Caco-2 (cell line): ENCODE results near the gene ZCCHC13. TPM values are rescaled to one million over a fixed set of nuclear protein-coding genes. Genes with fewer than 3 reads are reported as not detected.

Experiments
- BruUV-seq: library from RNA; stranded (reverse); fragments of 400-500 nt; replicated peaks from 2 replicates; lab custom pipeline; 2021; lab: Mats Ljungman, UMichigan
- CTCF ChIA-PET: fragments of 300-600 bp; sonication (Branson Sonifier 250); formaldehyde crosslinking; loops from one replicate; lab custom pipeline; 2022; ENCODE audit warnings: antibody characterized with exemption; lab: Charles Lee
- POLR2A ChIA-PET: fragments of 300-600 bp; sonication (Branson Sonifier 250); formaldehyde crosslinking; loops from one replicate; lab custom pipeline; 2022; ENCODE audit warnings: antibody characterized with exemption; lab: Charles Lee
- DNase-seq, 2 experiments: peaks; one replicate each; pipeline versions ENCODE4 v3.0.0 to v3.0.0-alpha.2; 2020 to 2022
- H3K27me3 ChIP-seq: replicated peaks from 2 replicates; pipeline ENCODE4 v1.6.0; 2011; ENCODE audit warnings: low read length; ENCODE audit not compliant: control insufficient read depth, insufficient read depth
- H3K36me3 ChIP-seq: 2 replicates; pipeline ENCODE4 v1.5.1; 2011; ENCODE audit warnings: low read length; ENCODE audit not compliant: control insufficient read depth, insufficient read depth
- H3K4me1 ChIP-seq: fragments of 250-450 bp; sonication (Bioruptor Pico); 2 replicates; pipeline ENCODE4 v1.5.1; 2020; ENCODE audit warnings: mild to moderate bottlenecking
- H3K4me3 ChIP-seq: 2 replicates; pipeline ENCODE4 v1.5.1; 2011; ENCODE audit warnings: low read depth, mild to moderate bottlenecking, control low read depth, low read length
- H3K9me3 ChIP-seq: fragments of 250-450 bp; sonication (Bioruptor Pico); 2 replicates; pipeline ENCODE4 v1.5.1; 2020; ENCODE audit warnings: mild to moderate bottlenecking, moderate library complexity
- H3K27ac Mint-ChIP-seq: one replicate; pipeline ENCODE4 v1.8.0; 2022; ENCODE audit warnings: mixed read lengths; ENCODE audit not compliant: unreplicated experiment
- H3K27me3 Mint-ChIP-seq: one replicate; pipeline ENCODE4 v1.8.0; 2022; ENCODE audit warnings: mixed read lengths; ENCODE audit not compliant: insufficient read depth, unreplicated experiment
- H3K36me3 Mint-ChIP-seq: one replicate; pipeline ENCODE4 v1.8.0; 2022; ENCODE audit warnings: mild to moderate bottlenecking, mixed read lengths; ENCODE audit not compliant: insufficient read depth, unreplicated experiment
- H3K4me1 Mint-ChIP-seq: one replicate; pipeline ENCODE4 v1.8.0; 2022; ENCODE audit warnings: low read depth, mixed read lengths; ENCODE audit not compliant: unreplicated experiment
- H3K4me3 Mint-ChIP-seq: one replicate; pipeline ENCODE4 v1.8.0; 2022; ENCODE audit warnings: mild to moderate bottlenecking, moderate library complexity, mixed read lengths; ENCODE audit not compliant: unreplicated experiment
- H3K9me3 Mint-ChIP-seq: one replicate; pipeline ENCODE4 v1.8.0; 2022; ENCODE audit warnings: mixed read lengths; ENCODE audit not compliant: unreplicated experiment
- CTCF ChIP-seq, 2 experiments: fragments of 200-600 bp in 1 of 2; IDR thresholded peaks; 1 replicate in 1 of 2; 2 replicates in 1 of 2; pipeline versions ENCODE4 v1.5.1 to v1.8.0; 2011 to 2022; ENCODE audit warnings: antibody characterized with exemption in 1 of 2, control low read depth in 1 of 2, inconsistent platforms in 1 of 2, low read depth in 1 of 2, low read length in 1 of 2, mild to moderate bottlenecking in 1 of 2, moderate library complexity in 1 of 2; ENCODE audit not compliant: insufficient read depth in 1 of 2, severe bottlenecking in 1 of 2, unreplicated experiment in 1 of 2
- intact Hi-C: fragments of 100-400 bp; cut with micrococcal nuclease; formaldehyde crosslinking; loops from one replicate; pipeline ENCODE4 v1.10.0; 2022; ENCODE audit not compliant: unreplicated experiment
- total RNA-seq: library from RNA; stranded (reverse); gene quantifications from 2 replicates; pipeline ENCODE4 v1.2.3, GENCODE V29; 2022

ZCCHC13 gene
- total RNA-seq, 1 experiment from 2014 or later: not detected

- Histone ChIP-seq H3K27me3 (no peaks in the 10 kb centered on the region), H3K9me3 (no peaks in the 10 kb centered on the region), H3K36me3 (no peaks in the 10 kb centered on the region; the same call in none of the 2 replicates), H3K4me3 (no peak overlapping the region), H3K4me1 (no peaks in the 10 kb centered on the region)
- BruUV-seq: no TSS peak
- Mint-ChIP-seq H3K4me3 (no peak overlapping the region), H3K27ac (no peak overlapping the region), H3K27me3 (no peaks in the 10 kb centered on the region), H3K36me3 (peaks cover 41% of the 10 kb centered on the region), H3K9me3 (no peaks in the 10 kb centered on the region), H3K4me1 (no peaks in the 10 kb centered on the region)
- CTCF ChIA-PET: no interaction called here
- no peak for TF ChIP-seq CTCF (IDR thresholded peaks at IDR 0.05; ENCODE audit: insufficient read depth in 1 of 2, low read depth in 1 of 2, low read length in 1 of 2, severe bottlenecking in 1 of 2, unreplicated experiment in 1 of 2)
- POLR2A ChIA-PET: no interaction called here
- no peak for DNase-seq
- intact Hi-C loops: no loop called here
Observed at GRCh38 chrX:74280759-74281158, 23.2 kb upstream of the ZCCHC13 start.

GRCh38 chrX:74284391-74284952 lies 19.5 kb upstream of the ZCCHC13 start:
- Mint-ChIP-seq H3K4me1 (no peaks in the 10 kb centered on the region), H3K36me3 (peaks cover 20% of the 10 kb centered on the region), H3K9me3 (no peaks in the 10 kb centered on the region), H3K4me3 (no peak overlapping the region), H3K27me3 (no peaks in the 10 kb centered on the region), H3K27ac (no peak overlapping the region)
- ChIA-PET POLR2A (no interaction called here), CTCF (no interaction called here)
- H3K9me3 ChIP-seq: no peaks in the 10 kb centered on the region
- no peaks in the 10 kb centered on the region for H3K27me3 ChIP-seq
- no peak overlapping the region for H3K4me3 ChIP-seq
- intact Hi-C loops: no loop called here
- no peaks in the 10 kb centered on the region; the same call in 1 of the 2 replicates for H3K36me3 ChIP-seq
- no peak for DNase-seq
- no TSS peak for BruUV-seq
- no peaks in the 10 kb centered on the region for H3K4me1 ChIP-seq
- TF ChIP-seq CTCF (IDR thresholded peaks at IDR 0.05; ENCODE audit: insufficient read depth in 1 of 2, low read depth in 1 of 2, low read length in 1 of 2, severe bottlenecking in 1 of 2, unreplicated experiment in 1 of 2): no peak

- DNase-seq: no peak
Observed at GRCh38 chrX:74286950-74287740, 16.8 kb upstream of the ZCCHC13 start.

More at GRCh38 chrX:74286950-74287740, 16.8 kb upstream of the ZCCHC13 start:
- no peaks in the 10 kb centered on the region for H3K27me3 ChIP-seq
- ChIA-PET POLR2A (no interaction called here), CTCF (interaction anchor here (1.1 kb wide), 1 partner anchor 9 kb away, joined by 3 read pairs; no protein-coding TSS in a partner anchor)
- Mint-ChIP-seq H3K4me3 (no peak overlapping the region), H3K27me3 (no peaks in the 10 kb centered on the region), H3K27ac (no peak overlapping the region), H3K4me1 (no peaks in the 10 kb centered on the region), H3K36me3 (peaks cover 11% of the 10 kb centered on the region), H3K9me3 (no peaks in the 10 kb centered on the region)
- no peak for TF ChIP-seq CTCF (IDR thresholded peaks at IDR 0.05; ENCODE audit: insufficient read depth in 1 of 2, low read depth in 1 of 2, low read length in 1 of 2, severe bottlenecking in 1 of 2, unreplicated experiment in 1 of 2)
- intact Hi-C loops: no loop called here
- no peaks in the 10 kb centered on the region for H3K9me3 ChIP-seq
- no TSS peak for BruUV-seq
- no peak overlapping the region for H3K4me3 ChIP-seq
- no peaks in the 10 kb centered on the region; the same call in 1 of the 2 replicates for H3K4me1 ChIP-seq
- no peaks in the 10 kb centered on the region for H3K36me3 ChIP-seq
